DND-41 (cell line): ENCODE measurements around the gene MIPEP.

ENCODE experiments used
- EZH2 ChIP-seq: IDR thresholded peaks from 3 replicates; pipeline ENCODE4 v1.6.1; 2012; ENCODE audit warnings: borderline replicate concordance, low read depth, mild to moderate bottlenecking, moderate library complexity, low read length, inconsistent platforms; ENCODE audit not compliant: severe bottlenecking
- TF ChIP-seq, protein P1 (sequence below): IDR thresholded peaks from 2 replicates; pipeline ENCODE4 v1.5.1; 2012; ENCODE audit warnings: borderline replicate concordance, low read length, moderate library complexity, mild to moderate bottlenecking; ENCODE audit not compliant: poor library complexity, severe bottlenecking; ENCODE audit errors: extremely low read depth

DNA sequence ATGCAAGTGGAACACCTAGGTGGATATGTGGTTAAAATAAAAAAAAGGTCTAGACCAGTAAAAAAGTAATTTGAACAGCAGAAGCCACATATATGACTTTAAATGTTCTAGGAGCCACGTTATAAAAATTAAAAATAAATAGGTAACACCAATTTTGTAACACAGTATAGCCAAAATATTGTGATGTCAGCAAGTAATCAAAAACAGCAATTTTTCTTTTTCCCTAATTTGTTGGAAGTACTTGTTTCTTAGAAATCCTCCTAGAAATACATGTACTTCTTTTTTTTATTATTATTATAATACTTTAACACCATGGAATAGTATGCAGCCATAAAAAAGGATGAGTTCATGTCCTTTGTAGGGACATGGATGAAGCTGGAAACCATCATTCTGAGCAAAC is 33.8 kb upstream of the MIPEP start:
- TF ChIP-seq, protein P1, sequence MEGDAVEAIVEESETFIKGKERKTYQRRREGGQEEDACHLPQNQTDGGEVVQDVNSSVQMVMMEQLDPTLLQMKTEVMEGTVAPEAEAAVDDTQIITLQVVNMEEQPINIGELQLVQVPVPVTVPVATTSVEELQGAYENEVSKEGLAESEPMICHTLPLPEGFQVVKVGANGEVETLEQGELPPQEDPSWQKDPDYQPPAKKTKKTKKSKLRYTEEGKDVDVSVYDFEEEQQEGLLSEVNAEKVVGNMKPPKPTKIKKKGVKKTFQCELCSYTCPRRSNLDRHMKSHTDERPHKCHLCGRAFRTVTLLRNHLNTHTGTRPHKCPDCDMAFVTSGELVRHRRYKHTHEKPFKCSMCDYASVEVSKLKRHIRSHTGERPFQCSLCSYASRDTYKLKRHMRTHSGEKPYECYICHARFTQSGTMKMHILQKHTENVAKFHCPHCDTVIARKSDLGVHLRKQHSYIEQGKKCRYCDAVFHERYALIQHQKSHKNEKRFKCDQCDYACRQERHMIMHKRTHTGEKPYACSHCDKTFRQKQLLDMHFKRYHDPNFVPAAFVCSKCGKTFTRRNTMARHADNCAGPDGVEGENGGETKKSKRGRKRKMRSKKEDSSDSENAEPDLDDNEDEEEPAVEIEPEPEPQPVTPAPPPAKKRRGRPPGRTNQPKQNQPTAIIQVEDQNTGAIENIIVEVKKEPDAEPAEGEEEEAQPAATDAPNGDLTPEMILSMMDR: no peak
- no peak for TF ChIP-seq EZH2
